NCI-H345 (cell line): Measurements from ENCODE around the gene ARHGAP28.
"Not testable (repeated sequence)": the region's sequence is repeated elsewhere in the genome, so short reads cannot be mapped to it uniquely, and the experiment has no call there.

Experiments
- DNase-seq: peaks from one replicate; lab custom pipeline; 2025; lab: John Stamatoyannopoulos, UW

ARHGAP28 gene

GRCh38 chr18:6775702-6776101 lies 46.2 kb downstream of the ARHGAP28 start:
- DNase-seq, result no peak

DNA sequence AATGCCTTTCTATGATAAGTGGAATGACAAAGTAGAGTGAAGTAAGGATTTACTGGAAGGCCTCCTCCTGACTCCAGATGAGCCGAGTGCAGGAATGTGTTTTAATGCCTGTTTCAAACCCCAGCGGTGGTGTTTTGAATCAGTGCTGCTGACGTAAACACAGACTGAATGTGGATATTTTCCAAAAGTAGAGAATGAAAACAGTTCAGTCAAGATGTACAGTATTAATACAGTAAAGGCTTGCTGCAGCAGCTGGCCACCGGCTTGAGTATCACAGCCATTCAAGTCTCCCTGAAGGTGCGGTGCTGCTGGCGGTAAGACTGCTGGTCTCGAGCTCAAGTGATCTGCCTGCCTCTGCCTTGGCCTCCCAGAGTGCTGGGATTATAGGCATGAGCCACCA lies 46.7 kb downstream of the ARHGAP28 start:
- no peak for DNase-seq

GRCh38 chr18:6777509-6777908 lies 48.0 kb downstream of the ARHGAP28 start:
- no peak for DNase-seq

DNA sequence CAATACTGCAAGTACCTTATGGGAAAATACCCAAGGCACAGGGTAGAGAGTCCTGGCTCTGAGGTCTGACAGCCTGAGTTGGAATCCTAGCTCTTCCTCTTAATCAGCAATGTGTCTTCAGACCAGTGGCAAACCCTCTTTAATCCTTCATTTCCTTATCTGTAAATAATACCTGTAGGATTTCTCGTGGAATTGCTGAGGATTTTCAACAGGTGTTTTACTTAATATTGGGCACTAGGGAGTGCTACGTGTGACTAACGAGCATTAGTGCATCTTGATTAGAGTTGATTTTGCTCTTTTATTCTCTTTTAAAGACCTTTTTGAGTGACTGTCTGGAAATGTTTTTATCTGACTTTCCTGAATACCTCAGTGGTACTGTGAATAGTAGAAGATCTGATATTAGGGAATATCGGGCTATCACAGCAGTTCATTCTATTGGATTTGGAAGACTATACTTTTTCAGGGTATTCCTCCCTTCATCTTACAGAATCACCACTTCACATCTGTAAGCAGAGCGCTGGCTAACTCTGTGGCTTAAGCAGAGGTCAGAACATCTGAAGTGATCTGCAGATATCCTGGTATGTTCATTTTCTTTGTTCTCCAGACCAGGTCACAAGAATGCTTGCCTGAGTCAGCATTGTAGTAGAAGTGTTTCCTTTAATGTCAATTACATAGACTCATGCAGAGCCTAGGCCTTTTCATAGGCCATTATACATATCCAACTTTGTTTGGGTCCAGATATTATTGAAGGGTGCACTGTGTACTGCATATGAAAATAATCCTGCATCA lies 49.1 kb downstream of the ARHGAP28 start:
- DNase-seq, result no peak

DNA sequence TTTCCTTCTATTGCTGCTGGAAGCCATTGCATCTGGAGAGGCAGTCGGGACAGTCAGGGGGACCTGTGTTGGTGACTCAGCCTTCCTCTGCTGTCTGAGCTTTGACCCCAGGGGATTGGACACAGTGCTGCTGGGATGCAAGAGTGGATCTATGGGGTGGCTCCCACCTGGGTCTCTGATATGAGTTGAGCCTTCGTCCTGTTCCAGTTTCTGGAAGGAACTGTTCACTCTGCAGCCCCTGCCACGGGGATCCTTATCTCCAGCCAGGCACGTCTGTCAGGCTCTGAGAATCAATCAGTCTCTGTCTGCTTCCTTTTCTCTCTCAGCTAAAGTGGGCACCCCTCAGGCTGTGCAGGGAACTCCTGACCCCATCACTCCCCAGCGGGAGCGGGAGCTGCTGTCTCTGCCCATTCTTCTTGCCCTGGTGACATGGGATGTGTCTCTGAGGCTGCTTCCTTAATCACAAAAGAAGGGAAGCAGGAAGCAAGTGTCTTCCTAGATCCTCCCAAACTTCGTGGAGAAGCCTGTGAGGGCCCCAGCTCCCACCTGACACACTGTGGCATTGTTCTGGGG lies 51.7 kb downstream of the ARHGAP28 start:
- DNase-seq, result no peak

GRCh38 chr18:6781796-6782195 lies 52.3 kb downstream of the ARHGAP28 start:
- no peak for DNase-seq

DNA sequence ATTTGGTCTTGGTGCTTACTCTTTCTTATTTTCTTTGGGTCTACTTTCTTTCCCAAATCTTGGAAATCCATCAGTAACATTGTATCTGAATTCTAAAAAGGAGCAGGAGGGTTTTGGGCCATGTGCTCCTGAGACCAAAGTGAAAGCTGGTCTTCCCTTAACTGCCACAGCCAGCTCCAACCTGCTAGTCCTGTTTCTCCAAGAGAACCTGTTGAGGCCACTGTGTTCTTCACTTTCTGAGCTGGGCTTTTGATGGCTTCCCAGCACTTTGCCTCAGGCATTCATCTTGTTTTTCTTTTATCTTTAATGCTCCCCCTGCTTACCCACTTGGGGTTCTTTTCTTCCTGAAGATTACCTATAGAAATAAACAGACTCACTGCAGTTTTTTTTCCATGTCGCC lies 53.3 kb downstream of the ARHGAP28 start:
- DNase-seq, result no peak

GRCh38 chr18:6784046-6784445 lies 54.5 kb downstream of the ARHGAP28 start:
- no peak for DNase-seq

DNA sequence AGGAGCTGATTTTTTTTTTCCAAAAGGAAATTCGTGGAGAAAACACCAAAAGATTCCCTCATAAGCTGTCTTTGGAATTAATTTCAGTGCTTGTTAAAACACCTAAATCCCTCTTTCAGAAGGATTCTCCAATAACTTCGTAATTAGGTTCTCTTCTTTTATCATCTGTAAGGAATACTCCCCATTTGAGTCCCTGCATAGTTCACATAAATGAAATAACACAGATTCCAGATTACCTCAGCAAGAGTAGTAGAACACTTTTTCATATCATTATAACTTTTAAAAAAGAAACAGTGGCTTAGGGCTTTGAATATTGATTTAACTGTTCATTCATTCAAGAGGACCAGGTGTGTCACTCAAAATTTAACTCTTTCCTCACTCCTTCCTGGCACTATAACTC lies 55.5 kb downstream of the ARHGAP28 start:
- no peak for DNase-seq

DNA sequence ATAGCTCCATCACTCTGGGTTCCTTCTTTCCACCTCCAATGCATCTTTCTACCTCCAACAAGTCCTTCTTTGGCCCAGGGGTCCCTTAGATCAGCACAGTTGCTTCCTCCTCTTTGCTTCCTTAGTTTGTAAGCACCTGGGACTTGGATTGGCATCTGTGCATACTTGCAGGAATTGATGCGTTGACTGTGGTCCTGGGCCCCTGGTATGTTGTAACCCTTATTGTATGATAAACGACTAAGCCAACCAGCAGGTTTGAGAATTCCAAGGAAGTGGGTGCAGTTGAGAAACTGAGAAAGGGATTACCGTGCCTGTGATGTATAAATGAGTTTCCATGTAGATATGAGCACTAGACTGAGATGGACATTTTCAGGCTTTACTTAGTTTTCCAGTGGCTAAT lies 55.9 kb downstream of the ARHGAP28 start:
- DNase-seq, result no peak

DNA sequence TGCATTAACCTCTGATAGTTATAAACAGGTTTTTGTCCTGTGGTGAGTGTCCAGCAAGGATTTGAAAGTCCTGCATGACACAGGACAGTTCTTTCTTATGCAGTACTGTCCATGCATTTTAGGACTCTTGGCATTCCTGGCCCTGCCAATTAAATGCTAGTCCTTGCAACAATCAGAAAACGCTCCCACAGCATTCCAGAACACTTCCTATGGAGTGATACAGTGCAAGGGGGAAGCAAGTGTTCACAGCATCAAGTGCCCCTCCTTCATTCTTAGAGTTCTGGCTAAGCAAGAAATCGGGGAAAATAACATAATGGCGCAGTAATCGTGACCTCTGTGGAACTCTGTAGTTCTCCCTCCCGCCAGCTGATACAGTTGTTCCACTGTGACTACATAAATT lies 62.9 kb downstream of the ARHGAP28 start:
- no peak for DNase-seq

- no peak for DNase-seq
These were observed 63.9 kb downstream of the ARHGAP28 start for GRCh38 chr18:6793455-6793854.

DNA sequence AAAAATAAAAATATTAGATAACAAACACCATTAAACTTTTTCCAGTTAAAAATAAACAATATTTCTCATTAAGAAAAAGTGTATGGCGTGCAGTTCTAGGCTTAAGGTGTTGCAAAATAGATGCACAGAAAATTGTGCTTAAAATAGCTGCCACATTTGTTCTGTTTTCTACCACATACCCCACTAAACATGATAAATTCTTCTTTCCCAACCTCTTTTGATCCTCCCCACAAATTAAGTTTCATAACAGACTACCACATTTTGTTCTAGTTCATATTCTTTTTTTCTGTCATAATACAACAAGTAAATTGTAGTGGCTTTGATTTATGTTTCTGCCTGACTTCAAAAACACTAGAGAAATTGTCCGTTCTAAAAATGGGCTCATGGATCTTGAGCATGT lies 64.5 kb downstream of the ARHGAP28 start:
- no peak for DNase-seq

- no peak for DNase-seq
These were observed 65.8 kb downstream of the ARHGAP28 start for GRCh38 chr18:6795307-6795706.

- DNase-seq, result no peak
These were observed 67.0 kb downstream of the ARHGAP28 start for GRCh38 chr18:6796511-6796910.

DNA sequence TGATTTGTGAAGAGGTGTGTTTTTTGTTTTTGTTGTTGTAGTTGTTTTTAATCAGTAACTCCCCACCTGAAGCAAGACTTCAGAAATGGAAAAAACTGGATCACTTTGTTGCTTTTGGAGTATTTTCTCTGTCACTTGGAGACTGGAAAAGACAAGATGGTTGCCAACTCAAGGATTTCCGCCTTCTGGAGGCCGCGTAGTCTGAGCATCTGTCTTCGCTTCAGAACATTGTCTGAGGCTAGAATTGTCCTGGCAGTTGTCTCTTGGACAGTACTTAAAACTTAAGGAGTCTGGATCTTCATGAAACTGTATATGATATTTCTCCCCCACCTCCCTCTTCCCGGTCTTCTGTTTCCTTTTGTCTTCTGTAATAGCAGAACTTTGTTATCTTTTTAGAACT lies 67.7 kb downstream of the ARHGAP28 start:
- DNase-seq, result no peak

- DNase-seq, result no peak
These were observed 69.4 kb downstream of the ARHGAP28 start for GRCh38 chr18:6798896-6799295.

- not testable (repeated sequence) for DNase-seq
These were observed 70.8 kb downstream of the ARHGAP28 start for GRCh38 chr18:6800309-6800708.

DNA sequence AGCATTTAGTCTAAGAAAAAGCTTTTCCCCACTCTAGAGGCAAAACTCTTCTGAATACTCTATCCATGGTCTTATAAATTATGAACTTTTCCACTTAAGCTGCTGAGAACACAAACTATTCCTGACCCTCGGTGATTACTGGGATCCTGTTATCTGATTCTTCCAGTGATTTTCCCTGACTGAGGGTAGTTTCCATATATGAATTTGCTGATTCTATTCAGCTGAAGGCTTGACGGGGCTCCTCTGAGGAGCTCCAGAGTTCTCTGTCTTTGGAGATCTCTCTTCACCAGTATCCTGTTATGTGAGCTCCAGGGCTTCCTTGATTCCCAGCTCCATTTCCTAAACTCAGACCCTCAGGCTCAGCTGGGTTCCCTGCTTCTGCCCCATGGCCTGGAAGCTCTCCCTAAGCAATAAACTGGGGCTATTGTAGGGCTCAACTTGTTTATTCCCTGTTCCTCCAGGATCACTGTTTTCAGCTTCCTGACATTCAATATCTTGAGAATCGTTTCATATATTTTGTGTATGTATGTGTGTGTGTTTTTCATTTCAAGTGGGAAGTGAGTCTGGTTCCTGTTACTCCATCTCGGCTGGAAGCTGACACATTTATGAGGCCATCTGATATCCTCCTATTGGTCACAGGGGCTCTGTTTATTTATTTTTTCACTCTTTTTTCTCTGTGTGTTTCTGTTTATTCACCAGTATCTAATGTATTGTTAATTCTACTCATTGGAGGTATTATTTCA lies 78.2 kb downstream of the ARHGAP28 start:
- no peak for DNase-seq

GRCh38 chr18:6810191-6810590 lies 80.7 kb downstream of the ARHGAP28 start:
- DNase-seq, result no peak

DNA sequence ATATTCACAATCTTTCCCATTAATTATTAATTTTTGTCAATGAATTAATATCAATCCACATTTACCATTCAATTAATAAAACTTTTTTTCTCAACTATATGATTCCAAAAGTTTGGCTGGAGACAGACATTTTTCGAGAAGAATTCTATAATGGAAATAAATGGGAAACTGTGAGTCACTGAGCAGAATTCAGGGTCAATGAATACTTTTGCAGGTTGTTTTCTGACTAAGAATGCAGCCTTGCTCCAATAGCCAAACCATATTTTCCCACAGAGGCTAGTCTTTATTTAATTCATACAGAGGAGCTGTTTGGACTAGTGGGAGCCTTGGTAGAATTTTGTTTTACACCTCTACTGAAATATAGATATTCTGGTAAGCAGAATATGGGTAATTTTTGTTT lies 82.3 kb downstream of the ARHGAP28 start:
- DNase-seq, result no peak

- no peak for DNase-seq
These were observed 85.4 kb downstream of the ARHGAP28 start for GRCh38 chr18:6814882-6815425.

DNA sequence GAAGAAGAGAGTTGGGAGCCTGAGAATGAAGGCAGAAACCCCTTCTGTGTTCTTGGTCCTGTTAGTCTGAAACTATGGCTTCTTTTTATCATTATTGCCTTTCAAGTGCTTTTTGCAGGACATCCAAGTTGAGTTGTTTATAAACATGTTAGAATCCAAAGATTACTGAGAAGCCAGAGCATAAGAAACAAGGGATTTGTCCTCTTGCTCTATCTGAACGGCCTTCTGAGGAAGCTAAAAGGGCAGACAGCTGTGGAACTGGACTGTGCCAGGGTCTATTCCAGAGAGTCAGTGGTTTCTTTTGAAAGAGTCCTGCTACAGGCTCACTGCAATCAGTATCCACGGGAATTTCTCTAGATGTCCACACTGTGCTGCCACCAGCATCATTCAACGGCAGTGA lies 86.6 kb downstream of the ARHGAP28 start:
- DNase-seq, result no peak
